ENCODE data around the gene GANAB.

- TF ChIP-seq CTCF (conservative IDR thresholded peaks at IDR 0.05; ENCODE audit: low read depth, low read length) (no peak), EZH2 (IDR thresholded peaks at IDR 0.05; ENCODE audit: low read length, unreplicated experiment) (no peak)
These were observed 805 bp downstream of the GANAB start for GRCh38 chr11:62645671-62645945.

Data from PC-3 (cell line).